Measurements from ENCODE around the gene CDX2.

Gene CDX2

GRCh38 chr13:27913160-27913559 is 56.0 kb downstream of the CDX2 start:
- TF ChIP-seq GABPA (IDR thresholded peaks at IDR 0.05; ENCODE audit: low read depth) (no peak), SPI1 (IDR thresholded peaks at IDR 0.05; ENCODE audit: borderline replicate concordance, low read depth) (no peak), CTCF (IDR thresholded peaks at IDR 0.05; ENCODE audit: insufficient read depth, low read length) (no peak), POLR2AphosphoS5 (IDR thresholded peaks at IDR 0.05; ENCODE audit: low read depth) (no peak), REST (IDR thresholded peaks at IDR 0.05; ENCODE audit: insufficient replicate concordance, low read depth) (no peak)
- H3K27ac ChIP-seq (replicated peaks), result no peak overlapping the region
- peaks cover 64% of the 10 kb centered on the region for H3K27me3 ChIP-seq (ENCODE audit: insufficient read depth, poor library complexity, severe bottlenecking)
- H3K4me3 ChIP-seq (replicated peaks; ENCODE audit: insufficient read depth, low read length), result no peak overlapping the region
- DNase-seq (ENCODE audit: low read depth in 1 of 2, low spot score in 1 of 2), result no peak

- no peak for DNase-seq (ENCODE audit: low read depth in 1 of 2, low spot score in 1 of 2)
- H3K4me3 ChIP-seq (replicated peaks; ENCODE audit: insufficient read depth, low read length), result no peak overlapping the region
- peaks cover 57% of the 10 kb centered on the region for H3K27me3 ChIP-seq (ENCODE audit: insufficient read depth, poor library complexity, severe bottlenecking)
- TF ChIP-seq POLR2AphosphoS5 (IDR thresholded peaks at IDR 0.05; ENCODE audit: low read depth) (no peak), GABPA (IDR thresholded peaks at IDR 0.05; ENCODE audit: low read depth) (no peak), SPI1 (IDR thresholded peaks at IDR 0.05; ENCODE audit: borderline replicate concordance, low read depth) (no peak), REST (IDR thresholded peaks at IDR 0.05; ENCODE audit: insufficient replicate concordance, low read depth) (no peak), CTCF (IDR thresholded peaks at IDR 0.05; ENCODE audit: insufficient read depth, low read length) (no peak)
- H3K27ac ChIP-seq (replicated peaks), result no peak overlapping the region
Observed at GRCh38 chr13:27911521-27911920, 57.6 kb downstream of the CDX2 start.
